Measurements from ENCODE around the gene JPH2.

GRCh38 chr20:44069203-44070011 lies 117.6 kb downstream of the JPH2 start:
- TF ChIP-seq CHD1 (IDR thresholded peaks at IDR 0.05; ENCODE audit: low read depth, low read length) (no peak), CTCF (conservative IDR thresholded peaks at IDR 0.05; ENCODE audit: low read depth, low read length) (no peak), RCOR1 (IDR thresholded peaks at IDR 0.05; ENCODE audit: insufficient replicate concordance, low read length) (no peak), USF2 (IDR thresholded peaks at IDR 0.05; ENCODE audit: low read depth, low read length) (no peak), NFE2L2 (IDR thresholded peaks at IDR 0.05; ENCODE audit: low read depth, low read length) (no peak), MAFK (IDR thresholded peaks at IDR 0.05; ENCODE audit: low read depth, low read length) (no peak), FOS (IDR thresholded peaks at IDR 0.05; ENCODE audit: low read depth, low read length) (no peak), MAZ (IDR thresholded peaks at IDR 0.05; ENCODE audit: borderline replicate concordance, low read depth, low read length) (no peak), SMC3 (IDR thresholded peaks at IDR 0.05; ENCODE audit: low read depth, low read length) (no peak), POLR2A (IDR thresholded peaks at IDR 0.05; ENCODE audit: low read depth, low read length) (no peak), BHLHE40 (IDR thresholded peaks at IDR 0.05; ENCODE audit: low read depth, low read length) (no peak)
